D341Med (cell line): ENCODE results near the gene UPK2.

ENCODE experiments used
- DNase-seq: peaks from one replicate; pipeline ENCODE4 v3.0.0; 2012; ENCODE audit warnings: low spot score

Gene UPK2

DNA sequence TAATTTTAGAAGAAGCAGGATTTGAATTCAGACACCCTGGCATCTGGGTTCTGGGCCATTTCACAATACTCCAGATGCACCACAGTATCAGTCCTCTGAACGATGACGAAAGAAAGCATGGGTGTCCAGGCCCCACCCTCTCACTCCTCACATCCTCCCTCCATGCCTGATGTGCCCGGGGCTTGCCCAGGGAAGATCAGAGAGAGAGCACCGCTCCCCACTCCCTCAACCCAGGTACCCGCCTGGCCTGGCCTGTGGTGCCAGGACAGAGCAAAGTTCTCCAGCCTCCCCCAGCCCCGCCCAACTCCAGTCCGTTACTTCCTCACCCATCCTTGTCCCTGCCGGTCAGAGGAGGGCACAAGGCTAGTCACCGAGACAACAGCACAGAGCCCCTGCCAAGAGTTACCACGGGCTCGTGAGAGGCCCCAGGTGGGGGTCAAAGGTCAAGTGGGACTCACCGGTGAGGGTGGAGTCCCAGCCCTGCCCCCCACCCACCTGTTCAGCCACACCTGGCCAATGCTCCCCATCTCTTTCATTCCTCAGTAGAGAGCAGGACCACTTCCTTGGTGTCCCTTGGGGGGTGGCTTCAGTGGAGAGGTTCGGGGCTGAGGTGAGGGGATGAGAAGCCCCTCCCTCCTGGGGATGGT, 38.5 kb upstream of the UPK2 start:
- DNase-seq, result no peak

GRCh38 chr11:118918128-118918685, 37.9 kb upstream of the UPK2 start:
- DNase-seq, result no peak

GRCh38 chr11:118918686-118919280, 37.3 kb upstream of the UPK2 start:
- DNase-seq, result no peak

DNA sequence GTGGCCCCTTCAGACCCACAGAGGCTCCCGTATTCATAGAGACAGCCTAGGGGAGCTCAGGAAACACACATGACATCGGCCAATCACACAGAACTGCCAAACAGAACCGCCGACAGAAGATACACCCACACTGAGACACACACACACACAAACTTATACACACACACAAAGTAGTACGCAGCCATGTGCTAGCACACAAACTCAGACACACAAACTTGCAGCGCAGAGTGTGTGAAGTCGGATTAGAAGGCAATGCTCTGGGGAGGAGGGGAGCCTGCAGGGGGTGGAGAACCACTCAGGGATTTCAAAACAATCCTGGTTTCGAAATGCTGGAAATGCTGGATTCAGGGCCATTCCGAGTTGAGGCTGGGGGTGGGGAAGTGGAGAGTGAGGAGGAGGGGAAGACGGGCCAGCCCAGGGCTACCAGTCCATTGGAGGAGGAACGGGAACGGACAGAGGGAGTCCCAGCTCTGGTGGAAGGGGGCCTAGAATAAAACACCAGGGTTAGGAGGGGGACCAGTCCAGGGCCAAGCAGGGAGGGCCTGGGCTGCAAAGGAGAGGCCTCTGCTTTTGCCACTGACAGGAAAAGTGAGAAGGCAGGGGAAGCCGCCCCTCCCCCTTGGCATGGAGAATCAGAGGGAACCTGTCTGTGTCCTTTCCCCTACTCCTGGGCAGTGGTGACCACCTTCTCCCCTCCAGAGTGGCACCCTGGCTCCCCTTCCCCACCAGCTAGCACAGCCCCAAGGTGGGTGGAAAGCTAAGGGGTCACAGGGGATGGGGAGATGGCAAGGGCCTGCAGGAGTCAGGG, 34.8 kb upstream of the UPK2 start:
- no peak for DNase-seq

DNA sequence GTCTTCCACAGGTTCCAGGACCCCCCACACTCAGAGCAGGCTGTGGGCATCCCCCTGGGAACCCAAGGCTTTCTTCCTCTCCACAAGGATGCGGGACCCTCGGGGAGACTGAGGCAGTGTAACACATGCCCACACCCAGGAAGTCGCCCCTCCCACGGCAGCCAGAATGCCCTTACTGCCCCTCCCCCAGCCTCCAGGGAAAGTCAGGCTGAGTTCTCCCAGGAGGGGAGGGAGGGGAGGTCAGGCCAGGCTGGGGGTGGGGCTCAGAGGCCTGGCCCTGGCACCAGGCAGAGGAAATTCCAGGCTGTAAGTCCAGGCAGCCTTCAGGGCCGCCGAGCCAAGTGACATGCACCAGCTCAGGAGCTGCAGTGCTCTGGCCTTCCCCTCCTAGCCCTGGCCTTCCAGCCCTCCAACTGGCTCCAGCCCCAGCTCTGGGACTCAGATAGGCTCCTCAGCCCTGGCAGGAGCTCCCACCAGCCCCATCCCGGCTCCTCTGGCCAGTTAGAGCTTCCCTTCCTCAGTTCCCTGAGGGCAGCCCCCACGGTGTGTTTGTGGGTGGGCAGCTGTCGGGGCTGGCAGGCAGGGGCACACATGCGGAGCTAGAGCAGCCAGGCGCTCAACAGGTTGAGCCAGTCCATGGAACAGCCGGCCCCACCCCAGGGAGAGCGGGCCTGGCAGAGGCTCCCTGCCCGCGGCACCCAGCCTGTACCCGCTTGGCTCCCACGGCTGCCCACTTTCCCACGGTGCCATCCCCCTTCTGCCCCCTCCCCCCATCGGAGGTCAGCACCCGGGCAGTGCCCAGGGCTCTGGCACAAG, 34.0 kb upstream of the UPK2 start:
- DNase-seq, result no peak

DNA sequence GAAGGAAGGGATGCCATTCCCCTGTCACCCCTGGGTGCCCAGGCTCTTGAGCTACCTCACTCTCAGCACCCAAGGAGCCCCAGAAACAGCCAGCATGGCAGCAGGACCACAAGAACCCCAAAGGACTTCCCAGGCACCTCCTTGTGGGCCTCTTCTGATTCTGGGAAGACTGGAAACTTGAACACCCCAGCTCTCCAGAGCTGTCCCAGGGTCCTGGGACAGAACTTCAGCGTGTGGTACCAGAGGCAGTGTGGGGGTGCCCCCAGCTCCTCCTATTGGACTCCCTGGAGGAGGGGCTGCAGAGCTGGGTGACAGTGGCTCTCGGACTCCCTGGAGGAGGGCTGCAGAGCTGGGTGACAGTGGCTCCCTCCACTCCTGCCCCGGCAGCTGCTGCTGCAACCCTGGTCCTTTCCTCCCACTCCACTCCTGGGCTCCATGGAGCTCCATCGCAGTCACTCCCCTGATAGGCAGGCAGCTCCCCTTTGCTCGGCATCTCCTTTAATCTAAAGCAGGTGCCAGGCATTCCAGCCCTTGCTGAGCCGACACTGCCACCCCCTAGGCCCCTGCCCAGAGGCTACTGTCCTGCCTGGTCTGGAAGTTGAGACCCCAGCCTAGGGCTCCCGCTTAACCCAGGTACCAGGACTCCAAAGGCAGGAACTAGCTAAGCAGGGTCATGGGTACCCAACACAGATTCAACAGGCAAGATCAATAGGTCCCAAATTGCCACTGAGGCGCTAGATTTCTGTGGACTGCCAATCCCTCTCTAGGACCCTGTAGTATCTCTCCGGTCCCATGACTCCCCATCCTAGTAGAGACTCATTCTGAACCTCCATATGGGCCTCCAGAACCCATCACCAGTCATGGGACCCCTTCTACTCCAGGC, 33.1 kb upstream of the UPK2 start:
- no peak for DNase-seq

GRCh38 chr11:118923721-118924587, 32.1 kb upstream of the UPK2 start:
- no peak for DNase-seq

- DNase-seq, result peak; percentile 81
These were observed 31.2 kb upstream of the UPK2 start for GRCh38 chr11:118924591-118925585.

GRCh38 chr11:118927554-118928100, 28.5 kb upstream of the UPK2 start:
- no peak for DNase-seq

GRCh38 chr11:118928101-118928869, 27.8 kb upstream of the UPK2 start:
- peak; percentile 91 for DNase-seq

- DNase-seq, result peak; percentile 82
These were observed 27.1 kb upstream of the UPK2 start for GRCh38 chr11:118928870-118929500.

DNA sequence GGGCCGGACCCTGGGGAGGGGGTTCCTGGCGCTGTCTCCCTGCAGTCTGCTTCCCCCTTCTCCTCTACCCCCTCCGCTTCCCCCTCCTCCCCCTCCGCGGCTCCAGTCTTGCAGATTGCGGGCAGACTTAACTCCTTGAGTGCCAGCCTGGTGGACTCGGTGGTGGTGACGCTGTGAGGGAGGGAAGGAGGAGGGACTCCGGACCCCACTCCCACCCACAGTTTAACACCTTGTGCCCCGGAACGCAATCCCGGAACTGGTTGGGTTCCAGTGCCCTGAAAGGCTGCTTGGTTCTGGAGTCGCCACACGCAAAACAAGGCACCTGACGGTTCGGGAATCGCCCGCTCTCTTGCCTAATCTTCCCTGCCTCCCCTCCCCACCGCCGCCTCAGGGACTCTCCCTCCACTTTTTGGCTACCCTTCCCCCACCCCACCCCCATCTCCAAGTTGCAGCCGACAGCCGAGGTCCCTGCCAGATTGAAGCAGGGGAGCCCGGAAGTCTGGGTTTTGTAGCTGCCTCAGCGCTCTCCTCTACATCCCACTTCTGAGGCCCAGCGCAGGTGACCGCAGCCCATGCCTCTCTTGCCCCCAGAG, 26.5 kb upstream of the UPK2 start:
- peak; percentile 85 for DNase-seq

- DNase-seq, result peak; percentile 77
These were observed 25.9 kb upstream of the UPK2 start for GRCh38 chr11:118930094-118930712.

DNA sequence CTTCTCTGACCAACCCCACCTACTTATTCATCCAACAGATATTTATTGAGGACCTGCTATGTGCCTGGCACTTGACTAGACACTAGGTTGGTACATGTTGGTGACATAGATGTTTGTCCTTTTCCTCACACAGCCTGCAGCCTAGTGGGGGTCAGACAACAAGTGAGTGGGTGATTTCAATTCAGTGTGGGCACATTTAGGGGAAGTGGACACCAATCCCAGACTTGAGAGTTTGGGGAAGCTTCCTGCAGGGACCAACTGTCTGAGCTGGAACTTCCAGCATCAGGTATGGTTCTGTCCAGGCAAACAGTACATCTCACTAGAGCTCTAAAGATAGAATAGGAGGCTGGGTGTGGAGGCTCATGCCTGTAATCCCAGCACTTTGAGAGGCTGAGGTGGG, 24.5 kb upstream of the UPK2 start:
- DNase-seq, result no peak

DNA sequence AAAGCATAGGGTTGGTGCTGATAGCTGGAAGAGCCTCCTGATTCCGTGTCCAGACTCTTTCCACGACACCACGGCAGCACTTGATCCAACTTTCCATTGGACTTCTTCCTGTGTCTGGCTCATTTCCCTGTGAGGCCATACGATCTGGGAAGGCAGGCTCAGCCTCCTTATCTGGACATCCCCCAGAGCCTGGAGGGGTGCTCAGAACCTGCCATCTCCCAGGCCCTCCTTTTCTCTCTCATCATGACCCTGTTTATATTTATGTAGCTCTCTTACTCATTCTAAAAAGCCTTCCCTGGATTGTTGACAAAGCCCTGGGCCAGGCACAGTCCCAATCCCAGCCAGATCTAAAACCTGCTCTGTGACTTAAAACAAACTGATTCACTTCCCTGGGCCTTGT, 22.6 kb upstream of the UPK2 start:
- no peak for DNase-seq

DNA sequence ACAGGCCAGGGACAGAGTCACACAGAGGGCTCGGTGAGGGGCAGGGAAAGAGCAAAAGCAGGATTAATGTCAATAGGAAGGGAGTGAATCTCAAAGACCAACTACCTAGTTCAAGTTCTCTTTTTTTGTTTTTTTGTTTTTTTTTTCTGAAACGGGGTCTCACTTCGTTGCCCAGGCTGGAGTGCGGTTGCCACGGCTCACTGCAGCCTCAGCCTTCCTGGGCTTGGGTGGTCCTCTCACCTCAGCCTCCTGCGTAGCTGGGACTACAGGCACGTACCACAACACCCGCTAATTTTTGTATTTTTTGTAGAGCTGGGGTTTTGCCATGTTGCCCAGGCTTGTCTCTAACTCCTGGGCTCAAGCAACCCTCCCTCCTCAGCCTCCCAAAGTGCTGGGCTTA, 20.7 kb upstream of the UPK2 start:
- DNase-seq, result no peak
